CMK (cell line): ENCODE data around the gene NOX5.

Experiments used
- DNase-seq: peaks from one replicate; pipeline ENCODE4 v3.0.0-alpha.2; 2010; ENCODE audit warnings: low read depth

NOX5 gene

DNA sequence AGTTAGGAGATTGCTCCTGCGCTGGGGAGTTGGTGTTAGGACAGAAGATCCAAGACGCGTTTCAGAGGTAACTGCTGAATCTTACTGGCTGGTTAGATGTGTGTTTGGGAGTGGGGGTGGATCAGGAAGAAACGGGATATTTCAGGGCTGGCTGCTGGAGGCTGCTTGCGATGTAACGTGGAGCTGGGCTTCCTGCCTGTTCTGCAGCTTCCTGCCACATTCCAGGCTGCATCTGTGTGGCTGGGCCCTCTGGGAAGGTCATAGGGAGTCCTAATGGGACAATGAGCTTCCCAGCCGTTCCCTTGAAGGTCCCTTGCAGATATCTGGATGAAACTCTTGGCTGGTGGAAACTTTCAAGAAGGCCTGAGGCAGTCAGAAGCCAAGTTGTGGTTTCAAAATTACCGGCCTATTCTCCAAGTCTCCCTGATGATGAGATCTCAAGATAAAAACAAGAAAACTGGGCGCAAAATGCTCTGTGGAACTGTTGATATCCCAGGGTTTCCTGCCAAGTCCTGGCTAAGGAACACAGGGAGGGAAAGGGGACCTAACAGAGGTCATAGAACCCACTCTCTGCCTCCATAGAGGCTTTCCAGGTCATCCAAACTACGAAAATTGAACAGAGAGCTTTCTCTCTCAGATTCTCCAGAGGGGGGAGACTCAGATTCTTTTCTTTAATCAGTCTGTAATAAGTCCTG is 67.0 kb downstream of the NOX5 start:
- no peak for DNase-seq

DNA sequence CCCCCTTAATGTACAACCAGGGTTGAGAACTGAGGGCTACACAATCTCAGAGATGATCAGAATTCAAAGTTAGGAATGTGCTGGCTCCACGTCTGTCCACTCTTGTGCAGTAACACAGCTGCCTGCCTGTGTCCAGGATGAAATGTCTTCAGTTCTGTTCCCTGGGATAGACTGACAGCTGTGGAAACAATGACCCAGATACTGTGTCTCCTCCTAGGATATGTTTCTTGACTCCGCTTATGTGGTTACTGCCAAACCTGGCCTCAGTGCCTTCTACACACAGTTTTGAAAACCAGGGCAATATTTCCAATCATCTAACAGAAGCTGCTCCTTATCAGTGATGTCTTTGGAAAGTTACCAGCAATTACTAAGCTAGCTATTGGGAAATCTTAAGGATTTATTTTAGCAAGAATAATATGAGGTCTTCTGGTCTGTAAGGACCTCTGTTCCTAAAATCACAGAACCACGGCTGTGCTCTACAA is 67.6 kb downstream of the NOX5 start:
- DNase-seq = no peak

DNA sequence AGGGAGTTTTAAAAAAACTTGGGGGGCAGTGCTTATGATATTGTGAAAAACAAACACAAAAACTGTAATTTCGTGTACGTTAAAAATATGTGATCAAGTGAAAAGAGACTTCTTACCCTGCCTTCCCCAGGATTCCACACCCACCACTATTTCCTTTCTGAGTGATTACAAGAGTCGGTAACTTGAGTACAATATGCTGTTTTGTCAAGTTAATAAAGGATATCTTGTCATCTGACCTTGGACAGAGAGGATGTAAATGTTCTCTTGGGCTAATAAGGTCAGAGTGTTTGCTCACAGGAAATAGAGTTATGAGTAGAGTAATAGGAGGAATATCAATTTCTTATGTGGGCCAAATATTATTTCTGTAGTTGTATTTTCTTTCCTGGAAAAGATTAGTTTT is 68.1 kb downstream of the NOX5 start:
- no peak for DNase-seq

DNA sequence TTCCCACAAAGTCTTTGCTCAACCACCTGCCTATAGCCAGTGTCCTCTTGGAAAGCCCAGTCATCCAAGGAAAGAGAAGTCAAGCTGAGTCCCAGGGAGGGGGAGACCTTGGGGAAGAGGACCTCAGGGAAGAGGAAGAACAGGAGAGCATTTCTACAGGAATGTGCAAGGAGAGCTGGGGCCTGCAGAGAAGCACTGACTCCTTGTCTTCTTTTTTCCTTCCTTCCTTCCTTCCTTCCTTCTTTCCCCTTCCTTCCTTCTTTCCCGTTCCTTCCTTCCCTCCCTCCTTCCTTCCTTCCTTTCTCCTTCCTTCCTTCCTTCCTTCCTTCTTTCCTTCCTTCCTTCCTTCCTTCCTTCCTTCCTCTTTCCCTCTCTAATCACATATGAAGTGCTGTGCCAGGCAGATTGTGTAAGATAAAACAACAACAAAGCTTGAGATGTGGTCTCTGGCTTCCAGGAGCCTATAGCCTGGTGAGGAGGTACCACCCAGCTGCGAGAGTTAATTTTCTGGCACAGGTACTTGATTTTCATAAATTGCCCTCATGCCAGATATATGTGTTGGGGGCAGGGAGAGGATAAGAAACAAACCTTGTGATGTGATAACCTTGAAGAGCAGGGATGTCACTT is 70.0 kb downstream of the NOX5 start:
- no peak for DNase-seq

DNA sequence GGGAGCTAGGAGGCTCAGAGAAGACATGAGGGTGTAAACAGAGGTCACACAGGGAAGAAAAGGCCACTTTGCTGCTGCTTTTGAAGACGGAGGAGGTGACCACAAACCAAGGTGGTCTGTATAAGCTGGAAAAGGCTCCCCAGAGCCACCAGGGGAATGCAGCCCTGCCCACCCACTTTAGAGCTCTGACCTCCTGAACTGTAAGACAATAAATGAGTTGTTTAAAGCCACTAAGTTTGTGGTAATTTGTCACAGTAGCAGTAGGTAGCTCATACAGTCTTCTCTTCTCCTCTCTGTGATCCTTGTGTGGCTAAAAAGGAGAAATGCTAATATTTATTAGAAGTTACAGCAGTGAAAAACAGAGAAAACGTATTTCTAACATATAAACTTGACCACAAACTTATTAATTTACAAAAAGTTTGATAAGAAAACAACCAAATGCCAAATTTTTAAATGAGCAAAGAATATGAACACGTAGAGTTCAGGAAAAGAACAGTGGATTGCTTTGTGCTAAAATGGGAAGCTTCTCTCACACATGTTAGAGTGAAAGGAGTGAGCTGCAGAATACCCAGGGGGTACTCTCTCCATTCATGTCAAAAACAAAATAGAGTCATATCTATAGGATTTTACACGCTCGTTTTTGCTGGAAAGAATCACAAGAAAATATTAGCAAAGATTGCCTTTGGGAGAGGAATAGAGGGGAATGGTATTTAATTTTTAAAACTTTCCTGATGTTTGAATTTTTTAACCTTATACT is 71.0 kb downstream of the NOX5 start:
- no peak for DNase-seq

DNA sequence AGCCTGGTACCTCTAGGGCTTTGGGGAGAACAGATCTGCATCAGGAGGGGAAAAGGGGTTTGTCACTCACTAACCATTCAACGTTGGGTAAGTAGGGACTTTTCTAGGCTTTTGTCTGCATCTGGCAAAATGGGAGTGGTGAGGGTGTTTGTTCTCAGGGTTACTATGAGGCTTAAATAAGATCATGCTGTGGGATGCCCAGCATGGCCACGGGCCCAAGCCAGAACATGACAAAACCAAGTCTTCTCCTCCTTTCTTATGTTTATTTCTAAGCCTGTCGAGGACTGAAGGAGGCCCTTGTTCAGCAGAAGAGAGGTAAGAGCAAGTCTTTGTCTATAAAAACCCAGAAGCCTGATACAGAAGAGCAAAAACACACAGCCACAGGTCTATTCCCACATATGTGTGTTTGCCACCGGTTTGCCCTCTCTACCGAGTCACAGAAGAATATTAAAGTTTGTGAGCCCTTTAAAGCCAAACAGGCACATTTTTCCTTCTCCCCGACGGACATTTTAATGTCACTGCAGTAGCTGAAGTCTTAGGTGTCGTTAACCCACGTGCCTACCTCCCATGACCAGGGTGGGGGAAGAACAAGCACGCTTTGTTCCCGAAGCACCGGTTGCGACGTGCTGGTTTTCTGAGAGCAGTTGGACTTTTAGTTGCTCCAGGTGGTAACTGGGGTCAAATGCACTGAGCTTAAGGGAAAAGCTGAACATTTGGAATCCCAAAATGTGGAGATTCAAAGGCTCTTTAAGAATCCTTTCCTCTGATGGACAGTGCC is 72.1 kb downstream of the NOX5 start:
- DNase-seq = no peak

DNA sequence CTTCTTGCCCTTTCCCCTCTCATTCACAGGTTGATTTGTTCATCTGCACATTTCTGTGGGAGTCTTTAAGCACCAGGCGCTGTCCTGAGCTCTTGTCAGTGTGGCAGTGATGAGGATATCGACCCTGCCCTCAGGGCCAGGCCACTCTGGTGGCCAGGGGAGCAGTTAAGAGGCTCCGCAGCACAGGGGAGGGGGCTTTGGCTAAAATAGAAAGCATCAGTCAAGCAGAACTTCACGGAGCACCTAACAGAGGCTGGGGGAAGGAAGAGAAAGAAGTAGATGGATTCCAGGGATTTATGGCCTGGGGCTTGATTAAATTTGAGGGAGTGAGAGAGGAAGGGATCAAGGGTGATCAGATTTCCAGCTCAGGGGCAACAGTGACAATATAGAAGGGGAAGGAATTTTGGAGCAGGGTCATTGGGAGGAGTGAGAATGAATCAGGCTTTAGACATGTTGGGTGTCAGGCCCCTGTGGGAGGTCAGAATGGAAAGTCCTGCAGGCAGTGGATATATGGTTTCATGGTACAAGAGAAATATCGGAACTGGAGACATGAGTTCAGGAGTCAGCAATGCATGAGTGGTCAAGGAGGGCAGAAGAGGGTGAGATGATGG is 73.0 kb downstream of the NOX5 start:
- DNase-seq = no peak

DNA sequence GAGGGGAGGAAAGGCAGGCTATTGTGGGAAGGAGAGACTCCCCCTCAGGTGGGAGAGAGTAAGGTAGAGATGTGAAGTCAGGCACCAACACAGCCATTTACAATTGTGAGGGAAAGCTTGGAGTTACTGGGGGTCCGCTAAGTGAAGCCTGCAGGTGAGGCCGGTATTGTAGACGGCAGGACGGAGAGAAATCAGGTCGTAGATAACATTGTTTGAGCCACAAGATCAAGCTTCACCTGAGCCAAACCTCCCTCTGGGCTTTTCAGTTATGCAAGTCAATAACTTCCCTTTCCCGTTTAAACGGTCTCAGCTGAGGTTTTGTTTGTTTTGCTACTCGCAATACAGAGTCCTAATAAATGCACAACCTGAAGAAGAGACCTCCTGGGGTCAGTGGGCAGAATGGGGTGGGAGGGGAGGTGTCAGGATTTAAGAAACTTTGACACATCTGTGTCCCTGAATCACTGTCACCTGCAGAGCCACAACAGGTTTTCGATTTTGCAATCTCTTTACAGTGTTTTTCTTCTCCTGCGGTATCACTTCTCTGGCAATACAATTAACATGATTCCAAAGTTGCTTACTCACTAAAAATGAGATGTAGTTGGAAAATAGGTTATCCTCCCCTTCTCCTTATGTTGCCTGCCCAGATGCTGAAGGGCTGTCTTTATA is 73.9 kb downstream of the NOX5 start:
- no peak for DNase-seq

DNA sequence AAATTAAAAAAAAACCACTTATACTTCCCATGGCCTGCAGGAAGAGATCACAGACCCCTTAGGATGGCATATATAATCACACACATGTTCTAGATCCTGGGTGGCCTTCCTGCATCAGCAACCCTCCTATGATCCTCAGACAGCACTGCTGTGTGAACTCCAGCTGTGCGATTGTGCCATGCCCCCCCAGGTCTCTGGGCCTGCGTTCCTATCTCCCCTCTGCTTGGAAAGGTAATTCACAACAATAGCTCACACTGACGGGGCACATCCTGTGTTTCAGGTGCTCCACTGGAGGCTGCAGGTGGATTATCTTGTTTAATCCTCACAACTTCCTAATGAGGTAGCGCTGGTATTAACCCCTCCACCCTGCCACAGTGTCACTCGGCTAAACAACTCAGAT is 74.8 kb downstream of the NOX5 start:
- DNase-seq = no peak

DNA sequence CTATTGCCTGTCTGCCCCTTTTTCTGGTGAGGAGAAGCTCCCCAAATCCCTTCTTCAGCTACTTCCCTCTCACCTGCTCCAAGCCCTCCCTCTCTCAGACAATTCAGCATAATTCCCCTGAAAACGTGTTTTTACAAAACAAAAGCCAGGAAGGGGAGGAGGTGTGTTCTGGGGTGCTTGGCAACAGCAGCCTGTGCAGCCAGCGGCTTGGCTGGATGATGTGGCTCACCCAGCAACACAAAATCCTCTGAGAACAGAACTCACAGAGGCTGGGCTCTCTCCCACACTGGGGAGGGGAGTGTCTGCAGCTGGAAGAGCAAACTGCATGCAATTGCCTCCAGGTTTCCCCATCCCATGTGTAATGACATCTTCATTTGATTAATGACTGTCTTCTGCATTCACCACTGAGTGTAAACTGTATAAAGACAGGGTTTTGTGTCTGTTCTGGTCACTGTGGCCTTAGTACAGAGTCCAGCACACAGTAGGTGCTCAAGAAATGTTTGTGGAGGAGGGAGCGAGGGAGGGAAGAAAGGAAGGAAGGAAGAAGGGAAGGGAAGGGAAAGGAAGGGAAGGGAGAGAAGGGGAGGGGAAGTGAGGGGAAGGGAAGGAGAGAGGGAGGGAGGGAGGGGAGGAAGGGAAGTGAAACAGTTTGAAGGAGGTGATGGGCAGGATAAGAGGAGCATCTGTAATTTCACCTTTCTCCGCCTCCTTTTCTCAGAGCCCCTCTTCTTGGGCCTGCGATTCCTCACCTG is 75.9 kb downstream of the NOX5 start:
- no peak for DNase-seq

DNA sequence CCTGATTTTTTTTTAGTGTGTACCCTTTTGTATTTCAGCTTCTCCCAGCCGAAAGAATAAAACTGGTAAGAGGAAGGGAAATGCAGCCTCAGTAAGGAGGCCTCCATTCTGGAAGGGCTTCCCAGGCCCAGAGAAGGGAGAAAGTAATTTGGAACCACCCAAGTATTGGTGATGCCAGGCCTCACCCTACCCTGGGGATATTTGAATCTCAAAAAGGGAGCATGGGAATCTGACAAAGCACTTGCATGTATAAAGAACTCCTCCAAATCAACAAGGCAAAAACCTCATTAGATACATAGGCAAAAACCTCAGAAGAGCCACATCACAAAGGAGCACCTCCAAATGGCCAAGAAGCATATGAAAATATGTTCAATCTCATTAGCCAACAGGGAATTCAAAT is 77.2 kb downstream of the NOX5 start:
- DNase-seq = no peak

DNA sequence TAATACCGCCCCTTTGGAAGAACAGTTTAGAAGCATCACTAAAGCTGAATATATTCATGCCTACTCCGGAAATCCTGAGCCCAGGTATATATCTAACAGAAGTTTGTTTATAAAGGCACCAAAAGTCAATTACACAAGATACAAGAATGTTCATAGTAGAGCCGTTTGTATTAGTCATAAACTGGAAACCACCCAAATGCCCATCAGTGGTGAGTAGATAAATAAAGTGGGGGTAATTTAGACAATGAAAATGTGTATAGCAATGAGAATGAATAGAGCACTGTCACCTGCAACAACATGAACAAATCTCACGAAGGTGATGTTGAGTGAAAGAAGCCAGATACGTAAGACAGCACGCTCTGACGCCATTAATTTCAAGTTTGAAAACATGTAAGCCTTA is 77.7 kb downstream of the NOX5 start:
- no peak for DNase-seq

DNA sequence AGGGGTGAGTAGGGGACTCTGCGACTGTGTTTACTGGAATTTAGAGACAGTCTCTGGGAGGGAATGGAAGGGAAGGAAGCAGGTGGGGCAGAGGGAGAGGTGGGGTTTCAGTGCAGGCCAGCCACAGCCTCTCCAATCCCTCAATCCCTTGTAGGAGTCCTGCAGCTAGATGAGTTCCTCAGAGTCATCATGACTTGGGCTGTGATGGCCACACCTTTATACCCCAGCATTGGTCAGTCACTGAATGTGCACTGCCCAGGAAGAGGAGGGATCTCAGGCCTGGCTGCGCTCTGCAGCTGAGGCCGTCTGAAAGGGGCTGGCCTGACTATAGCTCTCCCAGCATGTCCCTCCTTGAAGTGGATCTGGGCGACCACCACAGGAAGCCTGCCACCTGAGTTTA is 78.6 kb downstream of the NOX5 start:
- peak; percentile 76 for DNase-seq

DNA sequence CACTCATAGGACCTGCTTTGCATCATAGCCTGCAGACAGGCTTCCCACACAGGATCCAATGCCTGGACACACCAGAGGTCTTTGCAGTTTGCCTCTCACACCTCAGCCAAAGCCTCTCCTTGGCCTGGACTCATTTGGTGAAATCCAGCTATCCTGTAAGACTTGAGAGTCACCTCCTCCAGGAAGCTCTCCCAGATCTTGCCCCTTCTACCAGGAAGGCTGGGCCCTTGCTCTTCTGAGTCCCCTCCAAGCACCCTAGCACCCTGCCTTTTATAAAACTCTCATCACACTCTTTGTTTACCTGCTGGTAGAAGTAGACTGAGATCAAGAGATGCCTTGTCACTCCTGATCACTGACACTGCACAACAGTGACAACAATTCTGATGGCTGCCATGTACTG is 79.1 kb downstream of the NOX5 start:
- DNase-seq = no peak

DNA sequence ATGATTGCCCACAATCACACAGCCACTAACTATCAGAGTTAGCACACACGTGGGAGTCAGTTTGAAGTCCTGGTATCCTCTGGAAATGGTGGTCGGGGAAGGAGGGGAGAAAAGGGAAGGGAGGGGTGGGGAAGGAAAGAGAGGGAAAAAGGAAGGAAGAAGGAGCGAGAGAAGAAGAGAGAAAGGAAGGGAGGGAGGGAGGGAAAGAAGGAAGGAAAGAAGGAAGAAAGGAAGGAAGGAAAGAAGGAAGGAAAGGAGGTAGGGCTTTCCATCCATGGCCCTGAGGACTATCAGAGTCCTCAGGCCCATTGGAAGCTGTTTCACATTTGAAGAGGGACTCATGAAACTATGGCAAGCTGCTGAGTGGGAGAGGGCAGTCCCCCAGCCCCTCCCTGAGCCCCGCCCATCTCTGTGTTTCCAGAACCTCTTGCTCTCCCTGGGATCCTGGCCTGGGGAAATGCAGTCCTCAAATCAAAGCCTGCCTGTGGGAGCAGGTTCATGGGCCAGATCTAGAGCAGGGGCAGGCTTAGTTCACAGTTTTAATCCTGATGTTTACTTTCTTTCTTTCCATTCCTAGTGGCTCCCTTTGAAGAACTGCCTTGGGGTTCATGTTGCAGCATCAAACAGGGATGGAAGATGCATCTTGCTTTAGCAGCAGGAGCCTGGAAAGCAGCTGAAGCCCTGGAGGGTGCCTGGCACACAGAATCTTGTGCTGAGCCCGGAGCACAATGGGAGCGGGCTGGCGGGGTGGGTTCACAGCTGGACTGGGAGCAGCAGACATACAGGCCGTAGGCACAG is 79.8 kb downstream of the NOX5 start:
- DNase-seq = no peak

DNA sequence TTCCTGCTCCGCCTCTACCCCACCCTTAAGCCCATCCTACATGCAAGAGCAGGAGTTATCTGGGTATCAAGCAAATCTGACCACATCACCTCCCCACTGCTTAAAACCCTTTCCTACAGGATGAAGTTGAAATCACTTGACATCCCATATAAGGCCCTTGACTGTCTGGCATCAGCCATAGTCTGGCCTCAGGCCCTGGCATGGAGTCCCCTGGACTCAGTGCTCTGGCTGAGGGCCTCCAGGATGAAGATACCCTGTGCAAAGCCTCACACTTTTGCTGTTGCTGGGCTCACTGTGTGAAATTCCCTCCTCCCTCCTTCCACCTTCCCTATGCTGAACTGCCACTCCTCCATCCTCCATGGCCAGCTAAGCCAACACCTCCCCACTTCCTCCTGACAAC is 80.8 kb downstream of the NOX5 start:
- DNase-seq = no peak

DNA sequence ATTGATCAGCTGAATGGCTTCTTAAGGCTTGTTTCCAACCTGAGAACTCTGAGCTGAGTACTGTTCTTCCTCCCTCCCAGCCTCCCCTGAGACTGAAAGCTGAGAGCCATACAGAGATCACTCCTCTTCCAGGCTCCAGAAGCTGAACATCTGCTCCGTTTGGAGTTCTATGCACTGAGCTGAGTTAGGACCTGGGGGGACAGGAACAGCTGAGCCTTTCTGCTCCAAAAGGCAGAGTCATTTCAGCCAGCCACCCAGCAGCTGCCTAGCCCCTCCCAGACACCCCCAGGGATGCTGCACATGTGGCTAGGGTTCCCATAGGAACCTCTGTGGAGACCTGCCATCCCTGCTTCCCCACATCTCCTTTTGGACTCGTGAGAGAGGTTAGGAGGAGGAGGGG is 81.7 kb downstream of the NOX5 start:
- no peak for DNase-seq

DNA sequence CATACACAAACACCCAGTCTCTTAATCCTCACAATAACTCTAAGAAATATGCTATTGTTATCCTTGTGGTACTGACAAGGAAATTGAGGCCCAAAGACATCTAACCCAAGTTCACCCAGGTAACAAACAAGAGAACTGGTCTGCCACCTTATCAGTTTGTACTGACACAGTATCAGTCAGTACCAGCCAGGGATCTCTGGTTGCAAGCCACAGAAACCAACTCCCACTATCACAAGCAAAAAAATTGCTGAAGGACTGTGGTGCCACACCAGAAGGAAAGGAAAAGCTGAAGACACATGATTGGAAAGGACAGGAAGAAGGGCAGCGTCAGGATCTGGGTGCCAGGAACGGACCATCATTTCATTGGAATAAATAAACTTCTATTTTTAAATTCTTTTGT is 82.1 kb downstream of the NOX5 start:
- no peak for DNase-seq

DNA sequence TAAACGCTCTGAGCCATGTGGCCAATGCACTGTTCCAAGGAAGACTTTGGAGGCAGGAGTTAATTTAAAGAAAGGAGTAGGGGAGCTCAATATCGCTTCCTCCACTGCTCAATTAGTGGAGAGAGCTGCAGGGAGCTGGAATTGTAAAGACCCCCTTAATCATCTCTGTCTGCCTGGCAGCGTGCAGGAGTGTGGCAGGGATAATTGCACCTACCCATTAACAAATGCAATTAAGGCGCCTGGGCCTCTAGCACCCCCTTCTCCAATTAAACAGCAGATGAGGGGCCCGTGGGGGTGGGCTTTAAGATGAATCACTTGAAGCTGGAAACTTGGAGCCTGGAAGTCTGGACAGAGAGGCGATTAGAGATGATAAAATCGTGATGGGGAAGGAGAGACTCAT is 84.3 kb downstream of the NOX5 start:
- DNase-seq = no peak

DNA sequence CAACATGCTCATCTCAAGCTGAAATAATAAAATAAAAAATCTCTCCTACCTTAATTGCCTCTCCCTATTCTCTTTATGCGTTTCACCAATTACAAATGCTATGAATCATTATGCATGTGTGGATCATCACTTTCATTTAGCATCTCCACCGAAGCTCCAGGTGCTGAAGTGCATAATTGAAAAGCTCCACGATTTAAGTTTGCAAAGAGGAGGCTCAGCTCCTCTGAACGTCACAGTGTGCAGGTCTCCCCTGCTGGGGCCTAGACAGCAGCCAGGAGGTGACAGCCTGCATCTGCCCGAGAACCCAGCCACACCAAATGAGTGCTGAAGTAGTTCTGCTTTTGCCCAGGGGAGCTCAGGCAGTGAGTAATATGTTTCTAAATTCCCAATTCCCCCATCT is 85.4 kb downstream of the NOX5 start:
- no peak for DNase-seq
